ENCODE measurements around the gene NDUFAF4.

The NDUFAF4 gene

GRCh38 chr6:96878143-96878542, 19.5 kb downstream of the NDUFAF4 start:
- DNase-seq (ENCODE audit: extremely low read depth, low read depth): no peak
- TF ChIP-seq CTCF (IDR thresholded peaks at IDR 0.05; ENCODE audit: low read depth, low read length): no peak

GRCh38 chr6:96876886-96877545, 20.7 kb downstream of the NDUFAF4 start:
- no peak for DNase-seq (ENCODE audit: extremely low read depth, low read depth)
- TF ChIP-seq CTCF (IDR thresholded peaks at IDR 0.05; ENCODE audit: low read depth, low read length): no peak

GRCh38 chr6:96872976-96873375, 24.7 kb downstream of the NDUFAF4 start:
- TF ChIP-seq CTCF (IDR thresholded peaks at IDR 0.05; ENCODE audit: low read depth, low read length): no peak
- DNase-seq (ENCODE audit: extremely low read depth, low read depth): no peak

- no peak for DNase-seq (ENCODE audit: extremely low read depth, low read depth)
- no peak for TF ChIP-seq CTCF (IDR thresholded peaks at IDR 0.05; ENCODE audit: low read depth, low read length)
These were observed 32.7 kb downstream of the NDUFAF4 start for GRCh38 chr6:96865055-96865405.

- DNase-seq (ENCODE audit: extremely low read depth, low read depth): no peak
- TF ChIP-seq CTCF (IDR thresholded peaks at IDR 0.05; ENCODE audit: low read depth, low read length): no peak
These were observed 33.3 kb downstream of the NDUFAF4 start for GRCh38 chr6:96864216-96865054.

GRCh38 chr6:96862560-96862959, 35.1 kb downstream of the NDUFAF4 start:
- DNase-seq (ENCODE audit: extremely low read depth, low read depth): no peak
- no peak for TF ChIP-seq CTCF (IDR thresholded peaks at IDR 0.05; ENCODE audit: low read depth, low read length)

GRCh38 chr6:96861588-96861987, 36.1 kb downstream of the NDUFAF4 start:
- no peak for DNase-seq (ENCODE audit: extremely low read depth, low read depth)
- TF ChIP-seq CTCF (IDR thresholded peaks at IDR 0.05; ENCODE audit: low read depth, low read length): no peak
